ENCODE data around the gene RSPH9. TPM values are rescaled to one million over a fixed set of nuclear protein-coding genes. Genes with fewer than 3 reads are reported as not detected.

Gene RSPH9
- total and polyA plus RNA-seq, 2 donors from 2014 or later, result 0.16 to 0.45 TPM

GRCh38 chr6:43670623-43670986, 25.8 kb downstream of the RSPH9 start:
- Histone ChIP-seq H3K27me3 (ENCODE audit: control insufficient read depth, insufficient read depth, low read length) (no peaks in the 10 kb centered on the region), H3K36me3 (ENCODE audit: control insufficient read depth in 2 of 3, insufficient read depth in 3 of 3, low read length in 3 of 3) (peaks cover 0 to 32% (median 15%) of the 10 kb centered on the region in 3 donors), H3K9ac (ENCODE audit: low read length in 3 of 3) (no peak overlapping the region), H3K4me3 (ENCODE audit: low read length in 3 of 3) (no peak overlapping the region), H3K9me3 (ENCODE audit: control insufficient read depth in 2 of 3, insufficient read depth in 1 of 3, low read length in 3 of 3) (no peaks in the 10 kb centered on the region), H3K27ac (ENCODE audit: low read depth in 2 of 2, low read length in 2 of 2) (no peak overlapping the region), H3K4me1 (ENCODE audit: control insufficient read depth in 2 of 3, insufficient read depth in 2 of 3, low read depth in 1 of 3, low read length in 3 of 3) (peaks cover 3 to 17% (median 15%) of the 10 kb centered on the region in 3 donors)
- intact Hi-C loops (cut with DNase I), result no loop called here
- no peak for DNase-seq
- FAIRE-seq, result no peak
- TF ChIP-seq CTCF (IDR thresholded peaks at IDR 0.05; ENCODE audit: borderline replicate concordance, extremely low read depth, insufficient read depth), result no peak

- Histone ChIP-seq H3K27me3 (ENCODE audit: control insufficient read depth, insufficient read depth, low read length) (no peaks in the 10 kb centered on the region), H3K36me3 (ENCODE audit: control insufficient read depth in 2 of 3, insufficient read depth in 3 of 3, low read length in 3 of 3) (peaks cover 0 to 34% (median 15%) of the 10 kb centered on the region in 3 donors), H3K4me1 (ENCODE audit: control insufficient read depth in 2 of 3, insufficient read depth in 2 of 3, low read depth in 1 of 3, low read length in 3 of 3) (peaks cover 3 to 17% (median 15%) of the 10 kb centered on the region in 3 donors), H3K4me3 (ENCODE audit: low read length in 3 of 3) (no peak overlapping the region), H3K9me3 (ENCODE audit: control insufficient read depth in 2 of 3, insufficient read depth in 1 of 3, low read length in 3 of 3) (no peaks in the 10 kb centered on the region), H3K9ac (ENCODE audit: low read length in 3 of 3) (no peak overlapping the region), H3K27ac (ENCODE audit: low read depth in 2 of 2, low read length in 2 of 2) (no peak overlapping the region)
- no peak for DNase-seq
- intact Hi-C loops (cut with DNase I), result no loop called here
- FAIRE-seq, result no peak
- TF ChIP-seq CTCF (IDR thresholded peaks at IDR 0.05; ENCODE audit: borderline replicate concordance, extremely low read depth, insufficient read depth), result no peak
Observed at GRCh38 chr6:43671011-43671800, 26.4 kb downstream of the RSPH9 start.

- Histone ChIP-seq H3K27ac (ENCODE audit: low read depth in 2 of 2, low read length in 2 of 2) (peak overlapping the region in 1 of 2 donors; percentile 22), H3K9ac (ENCODE audit: low read length in 3 of 3) (peak overlapping the region in 1 of 3 donors; percentile 12)
Observed at GRCh38 chr6:43671801-43672690, 27.2 kb downstream of the RSPH9 start.

More at GRCh38 chr6:43671801-43672690, 27.2 kb downstream of the RSPH9 start:
- Histone ChIP-seq H3K4me3 (ENCODE audit: low read length in 3 of 3) (no peak overlapping the region), H3K27me3 (ENCODE audit: control insufficient read depth, insufficient read depth, low read length) (no peaks in the 10 kb centered on the region), H3K9me3 (ENCODE audit: control insufficient read depth in 2 of 3, insufficient read depth in 1 of 3, low read length in 3 of 3) (no peaks in the 10 kb centered on the region), H3K4me1 (ENCODE audit: control insufficient read depth in 2 of 3, insufficient read depth in 2 of 3, low read depth in 1 of 3, low read length in 3 of 3) (peaks cover 3 to 15% (median 13%) of the 10 kb centered on the region in 3 donors), H3K36me3 (ENCODE audit: control insufficient read depth in 2 of 3, insufficient read depth in 3 of 3, low read length in 3 of 3) (peaks cover 0 to 42% (median 20%) of the 10 kb centered on the region in 3 donors)
- DNase-seq (peak in 3 of 5 donors; percentile 40 to 57 (median 56)), FAIRE-seq (no peak)
- intact Hi-C loops (cut with DNase I), result no loop called here
- no peak for TF ChIP-seq CTCF (IDR thresholded peaks at IDR 0.05; ENCODE audit: borderline replicate concordance, extremely low read depth, insufficient read depth)
